HepG2 (cell line): Measurements from ENCODE around the gene OST4. TPM values are rescaled to one million over a fixed set of nuclear protein-coding genes. Genes with fewer than 3 reads are reported as not detected.

Experiments used
- CREM ChIP-seq, 2 experiments: sonication (generic) in 1 of 2; formaldehyde crosslinking in 1 of 2; IDR thresholded peaks; 2 replicates each; pipeline versions ENCODE4 v1.4.0 to v1.6.1; 2016 to 2020; ENCODE audit warnings: antibody characterized with exemption in 1 of 2, mild to moderate bottlenecking in 1 of 2, missing genetic modification reagents in 1 of 2
- EP300 ChIP-seq, 3 experiments: sonication (generic) in 1 of 3; formaldehyde crosslinking in 1 of 3; IDR thresholded peaks; 2 replicates each; pipeline versions ENCODE4 v1.5.1 to v1.6.1; 2011 to 2020; ENCODE audit warnings: low read depth in 2 of 3, low read length in 2 of 3, borderline replicate concordance in 1 of 3, improper control_type of control experiment in 1 of 3, mild to moderate bottlenecking in 1 of 3, missing genetic modification reagents in 1 of 3, moderate library complexity in 1 of 3
- ETV5 ChIP-seq: IDR thresholded peaks from 2 replicates; pipeline ENCODE4 v1.6.1; 2018; ENCODE audit warnings: missing biosample characterization, missing genetic modification reagents, inconsistent platforms, borderline replicate concordance
- GFI1 ChIP-seq: sonication (generic); formaldehyde crosslinking; IDR thresholded peaks from 2 replicates; pipeline ENCODE4 v1.5.0; 2020; ENCODE audit warnings: missing genetic modification reagents, mild to moderate bottlenecking, borderline replicate concordance
- IRF2 ChIP-seq: IDR thresholded peaks from 2 replicates; pipeline ENCODE4 v1.6.1; 2018; ENCODE audit warnings: missing genetic modification reagents, missing compliant biosample characterization
- KAT7 ChIP-seq: IDR thresholded peaks from 2 replicates; pipeline ENCODE4 v1.6.1; 2018; ENCODE audit warnings: borderline replicate concordance, missing compliant biosample characterization
- KDM2A ChIP-seq: sonication (generic); formaldehyde crosslinking; IDR thresholded peaks from 2 replicates; pipeline ENCODE4 v1.4.0; 2020; ENCODE audit warnings: low read depth, missing genetic modification reagents, borderline replicate concordance
- KDM4B ChIP-seq: sonication (generic); formaldehyde crosslinking; IDR thresholded peaks from 2 replicates; pipeline ENCODE4 v1.4.0; 2020; ENCODE audit warnings: missing genetic modification reagents
- KMT2A ChIP-seq: sonication (generic); formaldehyde crosslinking; IDR thresholded peaks from 2 replicates; pipeline ENCODE4 v1.4.0; 2020; ENCODE audit warnings: missing genetic modification reagents
- MXD4 ChIP-seq: IDR thresholded peaks from 2 replicates; pipeline ENCODE4 v1.6.1; 2016; ENCODE audit warnings: mild to moderate bottlenecking, missing biosample characterization, missing genetic modification reagents
- NR2F6 ChIP-seq, 2 experiments: IDR thresholded peaks; 2 replicates each; pipeline ENCODE4 v1.6.1; 2016; ENCODE audit warnings: antibody characterized with exemption in 1 of 2, mild to moderate bottlenecking in 1 of 2
- PHF20 ChIP-seq: sonication (generic); formaldehyde crosslinking; IDR thresholded peaks from 2 replicates; pipeline ENCODE4 v1.5.0; 2020; ENCODE audit warnings: mild to moderate bottlenecking, missing genetic modification reagents
- POLR2A ChIP-seq, 2 experiments: IDR thresholded peaks; 2 replicates each; pipeline ENCODE4 v1.6.1; 2011; ENCODE audit warnings: low read depth in 2 of 2, low read length in 2 of 2, mild to moderate bottlenecking in 1 of 2, moderate library complexity in 1 of 2; ENCODE audit not compliant: insufficient read depth in 1 of 2
- PRMT3 ChIP-seq: sonication (generic); formaldehyde crosslinking; IDR thresholded peaks from 2 replicates; pipeline ENCODE4 v1.8.1; 2022; ENCODE audit warnings: low read depth, mild to moderate bottlenecking, moderate library complexity, missing genetic modification reagents, borderline replicate concordance
- RXRB ChIP-seq: IDR thresholded peaks from 2 replicates; pipeline ENCODE4 v1.6.1; 2016; ENCODE audit warnings: borderline replicate concordance, missing genetic modification reagents, missing compliant biosample characterization
- SMC3 ChIP-seq: IDR thresholded peaks from 2 replicates; pipeline ENCODE4 v1.6.1; 2011; ENCODE audit warnings: low read length, improper control_type of control experiment
- SP4 ChIP-seq: sonication (generic); formaldehyde crosslinking; IDR thresholded peaks from 2 replicates; pipeline ENCODE4 v1.8.1; 2023; ENCODE audit warnings: mild to moderate bottlenecking, missing genetic modification reagents
- ZC3H13 ChIP-seq: sonication (generic); formaldehyde crosslinking; IDR thresholded peaks from 2 replicates; pipeline ENCODE4 v1.8.1; 2023; ENCODE audit warnings: mild to moderate bottlenecking, missing genetic modification reagents, moderate library complexity
- ZNF543 ChIP-seq: sonication (generic); formaldehyde crosslinking; IDR thresholded peaks from 2 replicates; pipeline ENCODE4 v1.4.0; 2020; ENCODE audit warnings: mild to moderate bottlenecking, missing genetic modification reagents
- ZNF558 ChIP-seq: sonication (generic); formaldehyde crosslinking; IDR thresholded peaks from 2 replicates; pipeline ENCODE4 v1.9.0; 2022; ENCODE audit warnings: mild to moderate bottlenecking, missing genetic modification reagents, borderline replicate concordance
- ZNF883 ChIP-seq: sonication (generic); formaldehyde crosslinking; IDR thresholded peaks from 2 replicates; pipeline ENCODE4 v1.5.1; 2020; ENCODE audit warnings: mild to moderate bottlenecking, missing genetic modification reagents; ENCODE audit errors: not compliant biosample characterization
- polyA plus RNA-seq, 8 experiments: library from polyadenylated mRNA; depleted of rRNA in 3 of 8; stranded (reverse) in 7 of 8; unstranded in 1 of 8; fragments of >200 nt; fragmentation: Illumina TruSeq in 4 of 8; extraction: Trizol in 4 of 8; gene quantifications; 2 replicates each; pipeline versions ENCODE4 v1.2.1 to v1.2.3, GENCODE V29; 2011 to 2016; ENCODE audit warnings: low read depth in 4 of 8, missing spikeins in 1 of 8, mixed read lengths in 1 of 8; ENCODE audit not compliant: insufficient read depth in 1 of 8
- total RNA-seq, 5 experiments: library from RNA; depleted of rRNA; stranded (reverse); fragments of >200 nt; fragmentation: Illumina TruSeq; extraction: Trizol; gene quantifications; 2 replicates each; pipeline ENCODE4 v1.2.3, GENCODE V29; 2016; ENCODE audit warnings: low read depth in 1 of 5
- TF ChIP-seq, protein P1 (sequence below): sonication (generic); formaldehyde crosslinking; IDR thresholded peaks from 2 replicates; pipeline ENCODE4 v1.8.0; 2022; ENCODE audit warnings: mild to moderate bottlenecking, missing genetic modification reagents
- TF ChIP-seq, protein P2 (sequence below): IDR thresholded peaks from 2 replicates; pipeline ENCODE4 v1.6.1; 2018; ENCODE audit warnings: missing genetic modification reagents
- TF ChIP-seq, protein P3 (sequence below): sonication (generic); formaldehyde crosslinking; IDR thresholded peaks from 2 replicates; pipeline ENCODE4 v1.5.1; 2020; ENCODE audit warnings: mild to moderate bottlenecking, missing genetic modification reagents, borderline replicate concordance
- TF ChIP-seq, protein P4 (sequence below): sonication (generic); formaldehyde crosslinking; IDR thresholded peaks from 2 replicates; pipeline ENCODE4 v1.4.0; 2020; ENCODE audit warnings: missing genetic modification reagents

OST4 gene
- total and polyA plus RNA-seq, 2 of the 13 experiments (the other 11 are each of a cell fraction or from before 2014, with no cell fraction given) = 498 to 584 TPM

GRCh38 chr2:27092696-27093429, 21.4 kb upstream of the OST4 start (continued):
- TF ChIP-seq, protein P1, sequence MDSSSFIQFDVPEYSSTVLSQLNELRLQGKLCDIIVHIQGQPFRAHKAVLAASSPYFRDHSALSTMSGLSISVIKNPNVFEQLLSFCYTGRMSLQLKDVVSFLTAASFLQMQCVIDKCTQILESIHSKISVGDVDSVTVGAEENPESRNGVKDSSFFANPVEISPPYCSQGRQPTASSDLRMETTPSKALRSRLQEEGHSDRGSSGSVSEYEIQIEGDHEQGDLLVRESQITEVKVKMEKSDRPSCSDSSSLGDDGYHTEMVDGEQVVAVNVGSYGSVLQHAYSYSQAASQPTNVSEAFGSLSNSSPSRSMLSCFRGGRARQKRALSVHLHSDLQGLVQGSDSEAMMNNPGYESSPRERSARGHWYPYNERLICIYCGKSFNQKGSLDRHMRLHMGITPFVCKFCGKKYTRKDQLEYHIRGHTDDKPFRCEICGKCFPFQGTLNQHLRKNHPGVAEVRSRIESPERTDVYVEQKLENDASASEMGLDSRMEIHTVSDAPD = peak; percentile 94
- TF ChIP-seq MXD4 (CRISPR knock-in tag) (peak; percentile 70; the same call in 1 of the 2 replicates), RXRB (peak; percentile 89), KDM2A (peak; percentile 89), EP300 (IDR thresholded peaks at IDR 0.05; ENCODE audit: low read depth in 2 of 2, low read length in 2 of 2) (peak; percentile 14 to 81; a peak in 2 of 4 replicates), EP300 (CRISPR knock-in tag; IDR thresholded peaks at IDR 0.05; ENCODE audit: borderline replicate concordance) (peak; percentile 47; the same call in 1 of the 2 replicates), KDM4B (CRISPR knock-in tag) (peak; percentile 52; the same call in 1 of the 2 replicates), NR2F6 (IDR thresholded peaks at IDR 0.05) (peak; percentile 97), NR2F6 (CRISPR knock-in tag; IDR thresholded peaks at IDR 0.05) (peak; percentile 99), POLR2A (IDR thresholded peaks at IDR 0.05; ENCODE audit: insufficient read depth in 1 of 2, low read depth in 2 of 2, low read length in 2 of 2) (peak in 1 of 2 experiments; percentile 13; a peak in 1 of 4 replicates), ETV5 (CRISPR knock-in tag) (peak; percentile 52; the same call in 1 of the 2 replicates), ZNF543 (peak; percentile 93), ZC3H13 (CRISPR knock-in tag) (peak; percentile 20; the same call in 1 of the 2 replicates), KMT2A (CRISPR knock-in tag) (peak; percentile 78; the same call in 1 of the 2 replicates), KAT7 (CRISPR knock-in tag) (0 out of 2 replicates have a peak, but pooled peaks have one; percentile 22), GFI1 (CRISPR knock-in tag) (peak; percentile 57; the same call in 1 of the 2 replicates), PHF20 (CRISPR knock-in tag) (0 out of 2 replicates have a peak, but pooled peaks have one; percentile 56), CREM (IDR thresholded peaks at IDR 0.05) (peak; percentile 47; the same call in 1 of the 2 replicates), CREM (CRISPR knock-in tag; IDR thresholded peaks at IDR 0.05) (no peak), ZNF883 (peak; percentile 49), SP4 (0 out of 2 replicates have a peak, but pooled peaks have one; percentile 52), IRF2 (CRISPR knock-in tag) (peak; percentile 82), SMC3 (no peak), PRMT3 (peak; percentile 63; the same call in 1 of the 2 replicates), ZNF558 (CRISPR knock-in tag) (peak; percentile 72; the same call in 1 of the 2 replicates)
- TF ChIP-seq, protein P2, sequence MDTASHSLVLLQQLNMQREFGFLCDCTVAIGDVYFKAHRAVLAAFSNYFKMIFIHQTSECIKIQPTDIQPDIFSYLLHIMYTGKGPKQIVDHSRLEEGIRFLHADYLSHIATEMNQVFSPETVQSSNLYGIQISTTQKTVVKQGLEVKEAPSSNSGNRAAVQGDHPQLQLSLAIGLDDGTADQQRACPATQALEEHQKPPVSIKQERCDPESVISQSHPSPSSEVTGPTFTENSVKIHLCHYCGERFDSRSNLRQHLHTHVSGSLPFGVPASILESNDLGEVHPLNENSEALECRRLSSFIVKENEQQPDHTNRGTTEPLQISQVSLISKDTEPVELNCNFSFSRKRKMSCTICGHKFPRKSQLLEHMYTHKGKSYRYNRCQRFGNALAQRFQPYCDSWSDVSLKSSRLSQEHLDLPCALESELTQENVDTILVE = peak; percentile 81
- TF ChIP-seq, protein P3, sequence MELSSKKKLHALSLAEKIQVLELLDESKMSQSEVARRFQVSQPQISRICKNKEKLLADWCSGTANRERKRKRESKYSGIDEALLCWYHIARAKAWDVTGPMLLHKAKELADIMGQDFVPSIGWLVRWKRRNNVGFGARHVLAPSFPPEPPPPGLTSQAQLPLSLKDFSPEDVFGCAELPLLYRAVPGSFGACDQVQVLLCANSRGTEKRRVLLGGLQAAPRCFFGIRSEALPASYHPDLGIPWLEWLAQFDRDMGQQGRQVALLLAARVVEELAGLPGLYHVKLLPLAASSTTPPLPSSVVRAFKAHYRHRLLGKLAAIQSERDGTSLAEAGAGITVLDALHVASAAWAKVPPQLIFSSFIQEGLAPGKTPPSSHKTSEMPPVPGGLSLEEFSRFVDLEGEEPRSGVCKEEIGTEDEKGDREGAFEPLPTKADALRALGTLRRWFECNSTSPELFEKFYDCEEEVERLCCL (CRISPR knock-in tag) = no peak
- TF ChIP-seq, protein P4, sequence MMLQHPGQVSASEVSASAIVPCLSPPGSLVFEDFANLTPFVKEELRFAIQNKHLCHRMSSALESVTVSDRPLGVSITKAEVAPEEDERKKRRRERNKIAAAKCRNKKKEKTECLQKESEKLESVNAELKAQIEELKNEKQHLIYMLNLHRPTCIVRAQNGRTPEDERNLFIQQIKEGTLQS (CRISPR knock-in tag) = peak; percentile 57
